Psoas muscle (tissue), 8 donors: ENCODE measurements around the gene TNNI3K. TPM values are rescaled to one million over a fixed set of nuclear protein-coding genes. Genes with fewer than 3 reads are reported as not detected.

Experiments
- ATAC-seq, 4 donors: fragments of 200-7000 bp; cut with Tn5 transposase; one replicate each; pipeline ENCODE4 v1.9.1; 2020; ENCODE audit warnings: moderate library complexity in 3 of 4, mild to moderate bottlenecking in 2 of 4
- DNase-seq, 2 donors: peaks; one replicate each; pipeline ENCODE4 v3.0.0-alpha.2; 2020
- H3K27ac ChIP-seq: fragments of 200-600 bp; one replicate; pipeline ENCODE4 v1.8.0; 2022
- H3K27me3 ChIP-seq, 3 donors: fragments of 200-600 bp in 1 of 3; one replicate each; pipeline versions ENCODE4 v1.6.1 to v1.8.0; 2013 to 2022; ENCODE audit warnings: low read length in 2 of 3, mild to moderate bottlenecking in 2 of 3, moderate library complexity in 1 of 3; ENCODE audit not compliant: insufficient read depth in 3 of 3
- H3K36me3 ChIP-seq, 2 donors: fragments of 200-600 bp in 1 of 2; one replicate each; pipeline versions ENCODE4 v1.6.1 to v1.8.0; 2013 to 2022; ENCODE audit warnings: low read depth in 1 of 2, mild to moderate bottlenecking in 1 of 2, moderate library complexity in 1 of 2; ENCODE audit not compliant: insufficient read depth in 1 of 2
- H3K4me1 ChIP-seq: fragments of 200-600 bp; one replicate; pipeline ENCODE4 v1.8.0; 2022
- H3K4me3 ChIP-seq: fragments of 200-600 bp; one replicate; pipeline ENCODE4 v1.8.0; 2022; ENCODE audit warnings: mild to moderate bottlenecking
- H3K9me3 ChIP-seq: fragments of 200-600 bp; one replicate; pipeline ENCODE4 v1.8.0; 2022
- CTCF ChIP-seq: fragments of 200-600 bp; IDR thresholded peaks from one replicate; pipeline ENCODE4 v1.8.0; 2022; ENCODE audit warnings: antibody characterized with exemption
- WGBS, 3 donors: extraction: QIAGEN DNeasy Blood & Tissue Kit; methylation state at CpG; one replicate each; pipeline versions ENCODE4 v1.1.6 to v1.1.7; 2013; 5-methylcytosine and 5-hydroxymethylcytosine counted together
- intact Hi-C, 2 donors: fragments of 100-400 bp; cut with DNase I; formaldehyde crosslinking; loops; one replicate each; pipeline versions ENCODE4 v1.11.0 to v1.14.2; 2022
- long read RNA-seq, 2 donors: library from polyadenylated mRNA; unstranded; transcript quantifications; one replicate each; pipeline ENCODE4 v2.0.0, GENCODE V29; 2021
- polyA plus RNA-seq, 3 donors: library from polyadenylated mRNA; stranded (reverse); fragments of 200-250 nt; gene quantifications; one replicate each; pipeline ENCODE4 v1.2.3, GENCODE V29; 2013
- total RNA-seq, 4 donors: library from RNA; stranded (reverse); fragmentation: NEBNext Ultra II Directional in 2 of 4; extraction: Animal tissue kit (Norgen Biotek cat#: 25700) in 2 of 4; gene quantifications; one replicate each; pipeline versions ENCODE4 v1.2.1 to v1.2.4, GENCODE V29; 2021 to 2023
- donor health status: healthy with polysubstance abuse.
- donor health status: DM: no; HTN: no; CAD: no; lungs with moderate emphysema.
- donor health status: Bipolar disorder and iron deficiency.
- donor health status: healthy.
- donor health status: DM: yes; HTN: yes; CAD: no.
- donor health status: DM: no; HTN: no; CAD: no.
- donor health status: DM: no; HTN: no; CAD: no.
- donor health status: DM: yes; HTN: yes; CAD: no.

TNNI3K gene
- 1 to 10 TPM in 2 of 4 donors, under 1 TPM in 2; 0.65 to 1.6 (median 1.0) TPM for total RNA-seq
- 1 to 10 TPM in 2 of 3 donors, under 1 TPM in 1; 0.12 to 2.4 (median 2.3) TPM for polyA plus RNA-seq
- long read RNA-seq, donor 1, partial matches to known transcripts = 0 of 1 reads
- long read RNA-seq, donor 1, other reads (novel, unspliced or antisense) = 0 of 1 reads
- long read RNA-seq, donor 2 = 0 reads

- Histone ChIP-seq H3K4me1 (no peaks in the 10 kb centered on the region), H3K36me3 (peaks cover 0 to 22% of the 10 kb centered on the region in 2 donors), H3K4me3 (no peak within 1 kb of the TSS), H3K9me3 (no peaks in the 10 kb centered on the region), H3K27me3 (no peaks in the 10 kb centered on the region), H3K27ac (no peak within 1 kb of the TSS)
- ATAC-seq = no peak
- TF ChIP-seq CTCF = no peak
- 77 to 83% (median 78%) methylated on average over 2 of the region's 2 CpGs for WGBS, 3 donors
- intact Hi-C loops = no loop called here
- no peak for DNase-seq
Observed at GRCh38 chr1:74235153-74235552, at the start of gene TNNI3K. TSS of gene TNNI3K (plus strand) at chr1:74235387. CDS start at chr1:74235452, 65 bp downstream.

- WGBS, 3 donors = 24 to 48% (median 27%) methylated on average over 2 of the region's 2 CpGs
- ATAC-seq = no peak
- H3K9me3 ChIP-seq = no peaks in the 10 kb centered on the region
- TF ChIP-seq CTCF = no peak
- no peak overlapping the region for H3K27ac ChIP-seq
- H3K4me3 ChIP-seq = no peak overlapping the region
- H3K4me1 ChIP-seq = no peaks in the 10 kb centered on the region
- H3K36me3 ChIP-seq = no peaks in the 10 kb centered on the region
- intact Hi-C loops = no loop called here
- DNase-seq = no peak
- H3K27me3 ChIP-seq = no peaks in the 10 kb centered on the region
Observed at GRCh38 chr1:74193908-74194307, 41.3 kb upstream of the TNNI3K start.

GRCh38 chr1:74195339-74195738, 39.8 kb upstream of the TNNI3K start:
- DNase-seq = no peak
- peaks cover 4% of the 10 kb centered on the region for H3K4me1 ChIP-seq
- intact Hi-C loops = no loop called here

GRCh38 chr1:74197255-74197654, 37.9 kb upstream of the TNNI3K start:
- ATAC-seq (no peak), DNase-seq (no peak)
- intact Hi-C loops = no loop called here
- no peaks in the 10 kb centered on the region for H3K27me3 ChIP-seq
- H3K4me1 ChIP-seq = peaks cover 4% of the 10 kb centered on the region
- peaks cover 0 to 26% of the 10 kb centered on the region in 2 donors for H3K36me3 ChIP-seq
- peak overlapping the region; percentile 86 for H3K27ac ChIP-seq
- TF ChIP-seq CTCF = no peak
- peak overlapping the region; percentile 78 for H3K4me3 ChIP-seq
- WGBS, 3 donors = 89 to 90% (median 90%) methylated on average over 5 of the region's 5 CpGs
- no peaks in the 10 kb centered on the region for H3K9me3 ChIP-seq

More at GRCh38 chr1:74195339-74195738, 39.8 kb upstream of the TNNI3K start:
- H3K27ac ChIP-seq = no peak overlapping the region
- H3K36me3 ChIP-seq = peaks cover 0 to 9% of the 10 kb centered on the region in 2 donors
- no peaks in the 10 kb centered on the region for H3K27me3 ChIP-seq
- no peak overlapping the region for H3K4me3 ChIP-seq
- no peak for ATAC-seq
- TF ChIP-seq CTCF = no peak
- H3K9me3 ChIP-seq = no peaks in the 10 kb centered on the region
